Activated CD4-positive, alpha-beta T cell treated with anti-CD3 and anti-CD28 coated beads for 36 hours (primary cell): ENCODE data around the gene MRPL11. TPM values are rescaled to one million over a fixed set of nuclear protein-coding genes. Genes with fewer than 3 reads are reported as not detected.

Source experiments
- ATAC-seq: fragments of 200-7000 bp; cut with Tn5 transposase; one replicate; pipeline ENCODE4 v1.10.0; 2021; ENCODE audit warnings: mild to moderate bottlenecking, moderate library complexity
- CTCF ChIA-PET: fragments of 350-600 bp; sonication (Branson Sonifier 250); formaldehyde crosslinking; loops from one replicate; lab custom pipeline; 2021; ENCODE audit warnings: antibody characterized with exemption; lab: Charles Lee
- POLR2A ChIA-PET: fragments of 350-600 bp; sonication (Branson Sonifier 250); formaldehyde crosslinking; loops from one replicate; lab custom pipeline; 2021; ENCODE audit warnings: antibody characterized with exemption, inconsistent platforms; lab: Charles Lee
- DNase-seq: peaks from one replicate; pipeline ENCODE4 v3.0.0-alpha.2; 2020
- H3K27ac Mint-ChIP-seq: one replicate; pipeline ENCODE4 v1.8.0; 2021; ENCODE audit warnings: mixed read lengths
- H3K27me3 Mint-ChIP-seq: one replicate; pipeline ENCODE4 v1.8.0; 2021; ENCODE audit warnings: mixed read lengths
- H3K36me3 Mint-ChIP-seq: one replicate; pipeline ENCODE4 v1.8.0; 2021; ENCODE audit warnings: low read depth, mixed read lengths
- H3K4me1 Mint-ChIP-seq: one replicate; pipeline ENCODE4 v1.8.0; 2021; ENCODE audit warnings: mixed read lengths
- H3K4me3 Mint-ChIP-seq: one replicate; pipeline ENCODE4 v1.8.0; 2021; ENCODE audit warnings: mild to moderate bottlenecking, moderate library complexity, mixed read lengths
- H3K9me3 Mint-ChIP-seq: one replicate; pipeline ENCODE4 v1.8.0; 2021; ENCODE audit warnings: low read depth, mixed read lengths
- intact Hi-C, 2 experiments: fragments of 100-400 bp; cut with DNase I in 1 of 2; cut with micrococcal nuclease in 1 of 2; formaldehyde crosslinking; loops; one replicate each; pipeline versions ENCODE4 v1.14.2 to v1.15.1; 2022 to 2024; cut with DNase I, micrococcal nuclease
- total RNA-seq, 2 experiments: library from RNA; stranded (reverse); gene quantifications; one replicate each; pipeline ENCODE4 v1.2.3, GENCODE V29; 2021

The MRPL11 gene
- total RNA-seq, 2 experiments from 2014 or later, result 115 to 120 TPM

DNA sequence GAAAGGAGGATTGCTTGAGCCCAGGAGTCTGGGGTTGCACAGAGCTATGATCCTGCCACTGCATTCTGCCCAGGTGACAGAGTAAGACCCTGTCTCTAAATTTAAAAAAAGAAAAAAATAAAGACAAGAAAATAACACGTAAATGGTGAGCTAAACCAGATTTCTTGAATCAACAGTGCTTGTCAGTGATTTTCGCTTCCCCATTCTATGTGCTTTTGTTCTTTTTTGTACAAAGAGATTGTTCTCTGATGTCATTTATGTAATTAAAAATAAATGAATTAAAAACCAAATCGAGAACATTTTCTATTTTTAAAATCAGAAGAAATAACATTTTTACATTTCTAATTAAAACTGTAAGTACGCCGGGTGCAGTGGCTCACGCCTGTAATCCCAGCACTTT is 47.3 kb downstream of the MRPL11 start:
- POLR2A ChIA-PET, result no interaction called here
- H3K27me3 Mint-ChIP-seq, result no peaks in the 10 kb centered on the region
- CTCF ChIA-PET, result interaction anchor here (0.8 to 1.0 kb wide), 4 partner anchors 28 to 80 kb away, joined by 3 to 4 read pairs (median 4); partner anchors contain the start of genes MRPL11 and RIN1
- peaks cover 3% of the 10 kb centered on the region for H3K4me1 Mint-ChIP-seq
- H3K27ac Mint-ChIP-seq, result no peak overlapping the region
- ATAC-seq (no peak), DNase-seq (no peak)
- intact Hi-C loops, result no loop called here
- H3K9me3 Mint-ChIP-seq, result no peaks in the 10 kb centered on the region
- no peak overlapping the region for H3K4me3 Mint-ChIP-seq
- no peaks in the 10 kb centered on the region for H3K36me3 Mint-ChIP-seq

- Mint-ChIP-seq H3K4me1 (peaks cover 7% of the 10 kb centered on the region), H3K27ac (no peak overlapping the region), H3K4me3 (no peak overlapping the region), H3K36me3 (no peaks in the 10 kb centered on the region), H3K9me3 (no peaks in the 10 kb centered on the region), H3K27me3 (no peaks in the 10 kb centered on the region)
- CTCF ChIA-PET, result interaction anchor here (0.5 to 2.8 kb wide), 43 partner anchors 8 to 666 kb away, joined by 3 to 21 read pairs (median 4); partner anchors contain the start of genes BBS1, BRMS1, DPP3 and MRPL11
- ATAC-seq (peak; percentile 89), DNase-seq (peak; percentile 87)
- intact Hi-C loops, result loop anchor here (1.0 to 5.0 kb wide), 2 partner anchors 43 to 77 kb away; no protein-coding TSS in a partner anchor
- POLR2A ChIA-PET, result interaction anchor here (0.6 kb wide), 1 partner anchor 81 kb away, joined by 3 read pairs; no protein-coding TSS in a partner anchor
Observed at GRCh38 chr11:66388780-66389386, 49.8 kb downstream of the MRPL11 start.

GRCh38 chr11:66386171-66387069 is 52.2 kb downstream of the MRPL11 start:
- Mint-ChIP-seq H3K4me3 (peak overlapping the region; percentile 47), H3K36me3 (no peaks in the 10 kb centered on the region), H3K27ac (peak overlapping the region; percentile 15), H3K9me3 (no peaks in the 10 kb centered on the region), H3K4me1 (peaks cover 7% of the 10 kb centered on the region), H3K27me3 (no peaks in the 10 kb centered on the region)
- ATAC-seq (peak; percentile 80), DNase-seq (peak; percentile 92)
- CTCF ChIA-PET, result interaction anchor here (0.6 to 2.8 kb wide), 49 partner anchors 9 to 915 kb away, joined by 3 to 34 read pairs (median 4); partner anchors contain the start of genes B4GAT1, CTSF, MRPL11 and NPAS4
- intact Hi-C loops, result loop anchor here (2.0 to 5.0 kb wide), 2 partner anchors 14 to 46 kb away; no protein-coding TSS in a partner anchor
- POLR2A ChIA-PET, result interaction anchor here (0.6 to 1.5 kb wide), 2 partner anchors 13 to 14 kb away, joined by 3 to 12 read pairs; no protein-coding TSS in a partner anchor

Other genes with a start within 250 kb of the MRPL11 start
- gene KLC2, start 181.1 kb downstream of the MRPL11 start, total RNA-seq, result 10 to 100 TPM; 28.2 to 29.4 TPM
- gene RAB1B, start 170.2 kb downstream of the MRPL11 start, total RNA-seq, result 100 to 1,000 TPM; 114 to 147 TPM
- gene CNIH2, start 160.7 kb downstream of the MRPL11 start, total RNA-seq, result 1 to 10 TPM; 1.3 to 1.6 TPM
- gene YIF1A, start 149.7 kb downstream of the MRPL11 start, total RNA-seq, result 10 to 100 TPM; 47.5 to 49.8 TPM
- gene TMEM151A, start 147.0 kb downstream of the MRPL11 start, total RNA-seq, result not detected
- under 1 TPM; 0.23 to 0.26 TPM for gene CD248, start 121.8 kb downstream of the MRPL11 start, total RNA-seq
- 1 to 10 TPM; 1.5 to 1.6 TPM for gene RIN1, start 102.4 kb downstream of the MRPL11 start, total RNA-seq
- gene BRMS1, start 93.7 kb downstream of the MRPL11 start, total RNA-seq, result 10 to 100 TPM; 29.2 to 30.2 TPM
- gene B4GAT1, start 91.2 kb downstream of the MRPL11 start, total RNA-seq, result 1 to 10 TPM; 6.0 to 8.5 TPM
- gene SLC29A2, start 67.1 kb downstream of the MRPL11 start, total RNA-seq, result 10 to 100 TPM; 13.6 to 14.4 TPM
- under 1 TPM; 0.07 TPM for gene NPAS4, start 17.8 kb downstream of the MRPL11 start, total RNA-seq
- gene PELI3, start 28.1 kb upstream of the MRPL11 start, total RNA-seq, result 1 to 10 TPM; 5.7 to 7.0 TPM
- 10 to 100 TPM; 87.1 to 91.9 TPM for gene DPP3, start 41.6 kb upstream of the MRPL11 start, total RNA-seq
- 10 to 100 TPM in 1 of 2 experiments, 1 to 10 TPM in 1; 9.4 to 10.7 TPM for gene BBS1, start 71.8 kb upstream of the MRPL11 start, total RNA-seq
- gene ZDHHC24, start 107.2 kb upstream of the MRPL11 start, total RNA-seq, result 10 to 100 TPM in 1 of 2 experiments, 1 to 10 TPM in 1; 9.7 to 11.3 TPM
- under 1 TPM; 0.26 to 0.27 TPM for gene ACTN3, start 108.1 kb upstream of the MRPL11 start, total RNA-seq
- 1 to 10 TPM; 1.3 to 2.0 TPM for gene CTSF, start 129.8 kb upstream of the MRPL11 start, total RNA-seq
- under 1 TPM; 0.09 to 0.14 TPM for gene CCDC87, start 154.2 kb upstream of the MRPL11 start, total RNA-seq
- 10 to 100 TPM; 16.3 to 24.0 TPM for gene CCS, start 154.3 kb upstream of the MRPL11 start, total RNA-seq
- 100 to 1,000 TPM; 122 to 137 TPM for gene RBM14, start 177.8 kb upstream of the MRPL11 start, total RNA-seq
- gene RBM4, start 199.9 kb upstream of the MRPL11 start, total RNA-seq, result 100 to 1,000 TPM; 104 to 122 TPM
- gene RBM4B, start 239.0 kb upstream of the MRPL11 start, total RNA-seq, result 10 to 100 TPM; 14.7 to 14.8 TPM